Large intestine (tissue), 3 donors: ENCODE results near the gene COL4A2. TPM values are rescaled to one million over a fixed set of nuclear protein-coding genes. Genes with fewer than 3 reads are reported as not detected.

ENCODE experiments used
- DNase-seq, 2 donors: peaks; one replicate each; pipeline versions ENCODE4 v3.0.0 to v3.0.0-alpha.2; 2013
- H3K27ac ChIP-seq: one replicate; pipeline ENCODE4 v1.5.1; 2013; ENCODE audit warnings: low read length
- H3K27me3 ChIP-seq: 2 replicates; pipeline ENCODE4 v1.6.1; 2013; ENCODE audit warnings: low read length; ENCODE audit not compliant: control insufficient read depth, insufficient read depth
- H3K36me3 ChIP-seq: 2 replicates; pipeline ENCODE4 v1.6.1; 2013; ENCODE audit warnings: low read length; ENCODE audit not compliant: control insufficient read depth, insufficient read depth
- H3K4me1 ChIP-seq: one replicate; pipeline ENCODE4 v1.6.1; 2013; ENCODE audit warnings: low read length; ENCODE audit not compliant: control insufficient read depth, insufficient read depth
- H3K4me3 ChIP-seq: one replicate; pipeline ENCODE4 v1.5.1; 2013; ENCODE audit warnings: low read length
- H3K9me3 ChIP-seq: one replicate; pipeline ENCODE4 v1.6.1; 2013; ENCODE audit warnings: mild to moderate bottlenecking, low read depth, low read length, moderate library complexity; ENCODE audit not compliant: control insufficient read depth
- WGBS: methylation state at CpG from one replicate; pipeline ENCODE4 v1.1.5; 2013; ENCODE audit warnings: low lambda C conversion rate; ENCODE audit not compliant: insufficient coverage; 5-methylcytosine and 5-hydroxymethylcytosine counted together
- polyA plus RNA-seq: library from polyadenylated mRNA; unstranded; fragments of 120-200 nt; gene quantifications from one replicate; pipeline ENCODE4 v1.2.1, GENCODE V29; 2013

The COL4A2 gene
- polyA plus RNA-seq, 1 donor: 164 TPM

DNA sequence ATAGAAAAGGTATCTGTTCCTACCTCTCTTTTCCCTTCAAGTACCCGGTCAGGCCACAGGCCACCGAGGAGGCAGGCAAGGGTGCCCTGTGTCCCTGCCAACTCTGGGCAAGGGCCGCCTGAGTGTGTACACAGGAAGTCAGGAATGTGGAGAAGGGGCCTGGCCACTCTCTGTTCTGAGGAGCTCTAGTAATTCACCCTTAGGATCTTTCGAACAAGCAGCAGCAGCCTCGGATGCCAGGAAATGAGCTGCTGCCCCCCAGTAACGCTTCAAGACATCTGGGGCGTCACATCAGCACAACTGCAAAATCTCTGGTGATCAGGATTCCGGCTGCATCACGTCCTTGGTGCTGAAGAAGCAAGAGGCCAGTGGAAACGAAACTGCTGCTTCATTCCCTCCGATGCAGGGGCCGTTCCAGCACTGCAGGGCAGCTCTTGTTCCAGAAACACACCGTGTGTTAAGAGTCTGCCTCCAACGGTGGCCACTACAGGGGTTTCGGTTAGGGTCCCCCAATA lies 252.4 kb downstream of the COL4A2 start:
- Histone ChIP-seq H3K27me3 (no peaks in the 10 kb centered on the region), H3K9me3 (peaks cover 7% of the 10 kb centered on the region), H3K4me1 (peaks cover 32% of the 10 kb centered on the region), H3K27ac (peak overlapping the region; percentile 93), H3K36me3 (peaks cover 26% of the 10 kb centered on the region), H3K4me3 (peak overlapping the region; percentile 84)
- no CpG with 5 or more reads among the region's 15 CpGs for WGBS
- peak; percentile 29 to 53 for DNase-seq

DNA sequence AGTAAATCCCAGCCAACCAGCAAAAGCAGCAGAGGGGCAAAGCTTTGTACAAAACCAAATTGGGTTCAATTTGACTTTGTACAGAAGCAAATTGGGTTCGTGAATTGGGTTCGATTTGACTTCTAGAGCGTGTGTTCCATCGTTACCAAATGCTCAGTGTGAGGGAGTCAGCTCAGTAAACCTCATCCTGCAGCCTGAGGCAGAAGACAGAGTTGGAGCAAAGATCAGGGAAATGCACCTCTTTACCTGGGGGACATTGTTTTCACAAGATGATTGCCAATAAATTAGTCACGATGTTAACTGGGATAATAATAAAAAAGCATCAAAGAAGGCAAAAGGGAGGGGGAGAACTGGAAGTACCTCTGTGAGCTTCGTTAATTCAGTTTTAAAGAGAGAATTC lies 252.9 kb downstream of the COL4A2 start:
- 27% methylated on average over 2 of the region's 6 CpGs for WGBS
- peak in 1 of 2 donors; percentile 57 for DNase-seq
- peaks cover 21% of the 10 kb centered on the region for H3K36me3 ChIP-seq
- peak overlapping the region; percentile 84 for H3K4me3 ChIP-seq
- H3K27ac ChIP-seq: peak overlapping the region; percentile 93
- H3K9me3 ChIP-seq: peaks cover 7% of the 10 kb centered on the region
- H3K27me3 ChIP-seq: no peaks in the 10 kb centered on the region
- H3K4me1 ChIP-seq: peaks cover 32% of the 10 kb centered on the region

DNA sequence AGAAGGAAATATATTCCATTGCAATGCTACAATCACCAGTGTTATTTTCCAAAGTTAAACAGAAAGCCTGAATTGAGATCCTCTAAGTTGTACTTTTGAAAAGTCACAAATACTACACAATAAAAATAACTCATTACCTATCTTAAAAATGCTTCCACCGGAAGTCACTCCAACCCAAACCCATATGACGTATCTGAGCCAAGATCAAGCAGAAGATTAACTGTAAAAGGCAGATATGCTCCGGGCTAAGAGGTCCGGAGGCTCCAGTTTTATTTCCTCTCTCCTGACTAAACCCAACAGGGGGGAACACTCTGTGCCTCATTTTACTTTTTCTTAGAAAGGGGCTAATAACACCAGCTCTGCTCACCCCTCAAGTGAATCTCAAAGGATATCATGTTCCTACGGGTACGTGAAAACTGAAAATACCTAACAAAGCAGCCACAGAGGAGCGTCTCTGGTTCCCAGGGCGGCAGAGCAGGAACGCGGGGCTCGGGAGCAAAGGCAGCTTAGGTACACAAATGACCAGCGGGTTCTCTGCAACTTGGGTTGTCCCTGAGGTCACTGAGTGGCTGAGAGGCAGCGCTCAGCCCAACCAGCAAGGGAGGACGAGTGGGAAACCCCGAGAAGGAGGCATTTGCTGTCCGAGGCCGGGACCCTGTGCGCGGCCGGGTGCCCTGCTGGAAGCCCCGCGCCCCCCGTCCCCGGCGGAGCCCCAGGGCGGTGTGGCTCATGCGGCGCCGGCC lies 253.7 kb downstream of the COL4A2 start:
- Histone ChIP-seq H3K36me3 (peaks cover 15% of the 10 kb centered on the region), H3K27me3 (no peaks in the 10 kb centered on the region), H3K4me3 (peak overlapping the region; percentile 84), H3K4me1 (peaks cover 24% of the 10 kb centered on the region), H3K9me3 (peaks cover 7% of the 10 kb centered on the region), H3K27ac (peak overlapping the region; percentile 93)
- no CpG with 5 or more reads among the region's 29 CpGs for whole genome bisulfite sequencing
- DNase-seq: peak; percentile 37 to 70

DNA sequence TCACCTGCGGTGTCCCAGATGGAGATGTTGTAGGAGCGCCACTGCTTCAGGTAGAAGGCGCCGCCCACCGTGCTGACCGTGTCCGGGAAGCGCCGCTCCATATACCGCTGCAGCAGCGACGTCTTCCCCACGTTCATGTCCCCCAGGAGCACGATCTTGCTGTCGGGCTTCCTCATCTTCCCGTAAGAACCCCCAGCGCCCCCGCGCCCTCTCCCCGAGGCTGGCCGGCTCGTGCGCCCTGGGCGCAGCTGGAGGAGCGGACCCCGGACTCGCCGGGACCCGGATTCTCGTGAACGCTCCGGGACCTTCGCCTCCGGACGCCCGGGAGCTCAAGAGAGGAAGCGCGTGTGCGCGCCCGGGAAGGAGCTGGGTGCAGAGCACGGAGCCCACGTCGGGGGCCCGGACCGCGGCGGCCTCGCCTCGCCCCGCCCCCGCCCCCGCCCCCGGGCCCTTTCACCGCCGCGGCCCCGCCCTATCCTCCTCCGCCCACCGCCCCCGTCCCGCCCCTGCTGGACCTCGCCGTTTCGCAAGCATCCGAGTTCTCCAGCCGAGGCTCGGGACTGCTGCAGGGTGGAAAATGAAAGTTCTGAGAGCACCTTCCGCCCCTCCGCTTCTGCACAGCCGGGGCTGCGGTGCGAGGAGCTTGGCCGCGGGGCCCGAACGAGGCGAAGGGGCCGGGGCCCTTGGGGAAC lies 254.4 kb downstream of the COL4A2 start, which contains the start of gene RAB20:
RAB20 (minus strand) TSS at position 379 of the 692 bp plus-strand sequence; CDS start at position 176, 203 bp downstream.
- peak; percentile 87 to 93 for DNase-seq
- WGBS: no CpG with 5 or more reads among the region's 79 CpGs
- H3K27me3 ChIP-seq: no peaks in the 10 kb centered on the region
- H3K4me3 ChIP-seq: peak within 1 kb of the TSS; percentile 84
- H3K36me3 ChIP-seq: peaks cover 14% of the 10 kb centered on the region
- H3K4me1 ChIP-seq: peaks cover 19% of the 10 kb centered on the region
- H3K9me3 ChIP-seq: peaks cover 7% of the 10 kb centered on the region
- H3K27ac ChIP-seq: peak within 1 kb of the TSS; percentile 97

DNA sequence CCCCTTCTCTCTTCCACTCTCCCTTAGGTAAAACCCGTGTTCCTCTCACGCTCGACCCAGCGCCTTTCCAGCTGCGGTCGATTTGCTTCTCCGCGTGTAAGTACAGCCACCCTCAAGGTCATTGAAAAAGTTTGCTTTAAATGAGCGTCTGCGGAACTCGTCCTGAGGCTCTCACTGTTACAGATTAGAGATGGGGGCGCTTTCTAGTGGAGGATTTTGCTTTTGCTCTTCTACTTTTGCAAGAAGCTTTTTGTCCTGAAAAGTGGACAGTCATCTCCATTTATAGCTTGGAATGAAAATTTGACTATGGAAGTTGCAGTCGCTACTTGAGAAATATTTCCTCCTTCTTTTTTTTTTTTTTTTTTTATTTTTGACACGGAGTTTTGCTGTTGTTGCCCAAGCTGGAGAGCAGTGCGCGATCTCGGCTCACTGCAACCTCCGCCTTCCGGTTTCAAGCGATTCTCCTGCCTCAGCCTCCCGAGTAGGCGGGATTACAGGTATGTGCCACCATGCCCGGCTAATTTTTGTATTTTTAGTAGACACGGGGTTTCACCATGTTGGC lies 255.0 kb downstream of the COL4A2 start:
- peaks cover 15% of the 10 kb centered on the region for H3K4me1 ChIP-seq

More for the DNA sequence above, 255.0 kb downstream of the COL4A2 start:
- Histone ChIP-seq H3K9me3 (peaks cover 7% of the 10 kb centered on the region), H3K36me3 (peaks cover 8% of the 10 kb centered on the region), H3K27me3 (no peaks in the 10 kb centered on the region), H3K27ac (peak overlapping the region; percentile 97), H3K4me3 (peak overlapping the region; percentile 84)
- no CpG with 5 or more reads among the region's 24 CpGs for WGBS
- no peak for DNase-seq

Other genes starting within 250 kb of the COL4A2 start
- gene COL4A1, start 127 bp upstream of the COL4A2 start, polyA plus RNA-seq: 146 TPM